ENCODE results near the gene CALB2.

CALB2 gene

DNA sequence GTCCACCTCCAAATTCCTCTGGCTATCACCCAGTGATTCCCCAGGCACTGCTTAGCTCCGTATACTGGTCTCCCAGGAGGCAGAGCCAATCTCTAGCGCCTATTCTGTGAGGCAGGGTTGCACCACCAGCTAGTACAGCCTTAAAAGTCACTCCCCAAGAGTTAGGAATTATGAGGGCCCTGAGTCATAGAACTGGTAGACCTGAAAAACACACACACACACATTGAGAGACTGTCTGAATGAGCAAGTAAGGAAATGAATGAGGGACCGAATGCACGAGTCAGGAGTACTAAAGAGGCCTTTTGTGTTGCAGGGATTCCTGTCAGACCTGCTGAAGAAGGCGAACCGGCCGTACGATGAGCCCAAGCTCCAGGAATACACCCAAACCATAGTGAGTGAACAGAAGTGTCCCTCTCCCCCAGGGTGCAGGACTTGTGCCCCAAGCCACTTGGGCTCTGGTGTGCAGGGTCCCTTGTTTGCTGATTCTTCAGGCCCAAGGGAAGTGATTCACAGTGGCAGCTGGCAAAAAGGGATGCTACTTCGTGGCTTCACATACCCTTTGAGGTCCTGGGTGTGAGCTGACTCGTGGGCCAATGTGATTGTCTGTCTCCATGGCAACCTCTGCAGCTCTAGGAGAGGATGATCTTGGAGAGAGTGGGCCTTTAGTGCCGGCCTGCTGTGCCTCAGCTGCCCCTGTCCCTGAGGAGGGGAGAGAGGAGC lies 24.7 kb downstream of the CALB2 start:
- Histone ChIP-seq H4K20me1 (ENCODE audit: insufficient read depth) (no peaks in the 10 kb centered on the region), H3K27me3 (ENCODE audit: insufficient read depth, low read depth) (no peaks in the 10 kb centered on the region), H3K4me1 (ENCODE audit: low read depth, poor library complexity, severe bottlenecking) (no peaks in the 10 kb centered on the region), H3K79me2 (ENCODE audit: insufficient read depth, low read depth) (no peaks in the 10 kb centered on the region), H3K4me2 (no peak overlapping the region), H3K27ac (no peak overlapping the region), H3K4me3 (IDR thresholded peaks at IDR 0.05; ENCODE audit: insufficient read depth, low read depth, low read length) (no peak overlapping the region), H3K9ac (no peak overlapping the region), H2AFZ (ENCODE audit: low read depth) (no peak overlapping the region), H3K36me3 (ENCODE audit: insufficient read depth) (no peaks in the 10 kb centered on the region)
- TF ChIP-seq, protein P1, sequence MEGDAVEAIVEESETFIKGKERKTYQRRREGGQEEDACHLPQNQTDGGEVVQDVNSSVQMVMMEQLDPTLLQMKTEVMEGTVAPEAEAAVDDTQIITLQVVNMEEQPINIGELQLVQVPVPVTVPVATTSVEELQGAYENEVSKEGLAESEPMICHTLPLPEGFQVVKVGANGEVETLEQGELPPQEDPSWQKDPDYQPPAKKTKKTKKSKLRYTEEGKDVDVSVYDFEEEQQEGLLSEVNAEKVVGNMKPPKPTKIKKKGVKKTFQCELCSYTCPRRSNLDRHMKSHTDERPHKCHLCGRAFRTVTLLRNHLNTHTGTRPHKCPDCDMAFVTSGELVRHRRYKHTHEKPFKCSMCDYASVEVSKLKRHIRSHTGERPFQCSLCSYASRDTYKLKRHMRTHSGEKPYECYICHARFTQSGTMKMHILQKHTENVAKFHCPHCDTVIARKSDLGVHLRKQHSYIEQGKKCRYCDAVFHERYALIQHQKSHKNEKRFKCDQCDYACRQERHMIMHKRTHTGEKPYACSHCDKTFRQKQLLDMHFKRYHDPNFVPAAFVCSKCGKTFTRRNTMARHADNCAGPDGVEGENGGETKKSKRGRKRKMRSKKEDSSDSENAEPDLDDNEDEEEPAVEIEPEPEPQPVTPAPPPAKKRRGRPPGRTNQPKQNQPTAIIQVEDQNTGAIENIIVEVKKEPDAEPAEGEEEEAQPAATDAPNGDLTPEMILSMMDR (conservative IDR thresholded peaks at IDR 0.05; ENCODE audit: low read depth, low read length), result no peak

- H3K27ac ChIP-seq, result no peak overlapping the region
- no peaks in the 10 kb centered on the region for H3K79me2 ChIP-seq (ENCODE audit: insufficient read depth, low read depth)
- no peaks in the 10 kb centered on the region for H4K20me1 ChIP-seq (ENCODE audit: insufficient read depth)
- no peak overlapping the region for H3K4me3 ChIP-seq (IDR thresholded peaks at IDR 0.05; ENCODE audit: insufficient read depth, low read depth, low read length)
- H3K9ac ChIP-seq, result no peak overlapping the region
- no peaks in the 10 kb centered on the region for H3K4me1 ChIP-seq (ENCODE audit: low read depth, poor library complexity, severe bottlenecking)
- H3K4me2 ChIP-seq, result no peak overlapping the region
- H3K36me3 ChIP-seq (ENCODE audit: insufficient read depth), result no peaks in the 10 kb centered on the region
- TF ChIP-seq, protein P1 (conservative IDR thresholded peaks at IDR 0.05; ENCODE audit: low read depth, low read length), result no peak
- no peak overlapping the region for H2AFZ ChIP-seq (ENCODE audit: low read depth)
- no peaks in the 10 kb centered on the region for H3K27me3 ChIP-seq (ENCODE audit: insufficient read depth, low read depth)
Measured at GRCh38 chr16:71384073-71384724, 25.7 kb downstream of the CALB2 start.

DNA sequence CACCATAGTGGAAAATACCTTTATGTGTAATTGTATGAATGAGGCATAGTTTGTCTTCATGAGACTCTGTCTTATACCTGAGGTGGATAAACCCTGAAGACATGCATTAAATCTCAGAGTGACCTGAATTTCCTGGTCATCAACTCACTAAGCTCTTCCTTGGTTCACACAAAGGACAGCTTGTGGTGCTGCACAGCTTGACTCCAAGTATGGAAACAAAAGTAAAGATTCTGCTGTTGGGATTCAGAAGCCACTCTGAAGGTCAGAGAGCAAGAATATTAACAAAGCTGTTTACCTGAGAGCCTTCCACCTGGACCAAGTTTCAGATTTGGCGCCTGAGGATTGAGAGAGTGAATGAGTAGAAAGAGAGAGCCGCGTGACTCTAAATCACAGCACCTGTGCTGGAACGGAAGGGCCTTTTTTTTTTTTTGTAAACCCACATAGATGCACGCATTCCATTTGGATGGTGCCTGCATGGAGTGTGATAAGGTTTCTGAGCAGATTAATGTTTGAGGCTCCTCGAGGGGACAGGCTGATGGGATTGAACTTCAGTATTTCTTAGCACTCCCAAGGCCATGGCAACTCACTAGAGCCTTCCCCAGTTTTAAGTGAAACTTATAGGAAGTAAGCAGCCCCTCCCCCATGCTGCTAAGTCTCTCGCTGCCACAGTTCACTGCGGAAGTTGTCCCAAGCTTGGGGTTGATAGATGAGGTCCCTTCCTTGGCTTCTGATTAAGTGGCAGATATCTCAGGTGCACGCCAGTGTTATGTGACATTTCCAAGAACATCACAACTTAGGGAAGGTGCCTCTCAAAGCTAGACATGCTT lies 28.7 kb downstream of the CALB2 start:
- Histone ChIP-seq H3K79me2 (ENCODE audit: insufficient read depth, low read depth) (no peaks in the 10 kb centered on the region), H3K4me2 (no peak overlapping the region), H3K4me3 (IDR thresholded peaks at IDR 0.05; ENCODE audit: insufficient read depth, low read depth, low read length) (no peak overlapping the region), H4K20me1 (ENCODE audit: insufficient read depth) (no peaks in the 10 kb centered on the region), H3K36me3 (ENCODE audit: insufficient read depth) (no peaks in the 10 kb centered on the region), H3K9ac (no peak overlapping the region), H3K27me3 (ENCODE audit: insufficient read depth, low read depth) (no peaks in the 10 kb centered on the region), H3K27ac (no peak overlapping the region), H3K4me1 (ENCODE audit: low read depth, poor library complexity, severe bottlenecking) (no peaks in the 10 kb centered on the region), H2AFZ (ENCODE audit: low read depth) (no peak overlapping the region)
- TF ChIP-seq, protein P1 (conservative IDR thresholded peaks at IDR 0.05; ENCODE audit: low read depth, low read length), result no peak

GRCh38 chr16:71389330-71389729 lies 30.8 kb downstream of the CALB2 start:
- Histone ChIP-seq H3K4me1 (ENCODE audit: low read depth, poor library complexity, severe bottlenecking) (no peaks in the 10 kb centered on the region), H3K9ac (no peak overlapping the region), H2AFZ (ENCODE audit: low read depth) (no peak overlapping the region), H4K20me1 (ENCODE audit: insufficient read depth) (no peaks in the 10 kb centered on the region), H3K27ac (no peak overlapping the region), H3K27me3 (ENCODE audit: insufficient read depth, low read depth) (no peaks in the 10 kb centered on the region), H3K79me2 (ENCODE audit: insufficient read depth, low read depth) (no peaks in the 10 kb centered on the region), H3K4me3 (IDR thresholded peaks at IDR 0.05; ENCODE audit: insufficient read depth, low read depth, low read length) (no peak overlapping the region), H3K36me3 (ENCODE audit: insufficient read depth) (no peaks in the 10 kb centered on the region), H3K4me2 (no peak overlapping the region)
- TF ChIP-seq, protein P1 (conservative IDR thresholded peaks at IDR 0.05; ENCODE audit: low read depth, low read length), result no peak
